DMS153 treated with DMSO at 0.1 percent for 48 hours (cell line): ENCODE results near the gene COL6A1.

ENCODE experiments used
- DNase-seq: peaks from one replicate; lab custom pipeline; 2025; ENCODE audit not compliant: unreplicated experiment; lab: John Stamatoyannopoulos, UW

COL6A1 gene, protein sequence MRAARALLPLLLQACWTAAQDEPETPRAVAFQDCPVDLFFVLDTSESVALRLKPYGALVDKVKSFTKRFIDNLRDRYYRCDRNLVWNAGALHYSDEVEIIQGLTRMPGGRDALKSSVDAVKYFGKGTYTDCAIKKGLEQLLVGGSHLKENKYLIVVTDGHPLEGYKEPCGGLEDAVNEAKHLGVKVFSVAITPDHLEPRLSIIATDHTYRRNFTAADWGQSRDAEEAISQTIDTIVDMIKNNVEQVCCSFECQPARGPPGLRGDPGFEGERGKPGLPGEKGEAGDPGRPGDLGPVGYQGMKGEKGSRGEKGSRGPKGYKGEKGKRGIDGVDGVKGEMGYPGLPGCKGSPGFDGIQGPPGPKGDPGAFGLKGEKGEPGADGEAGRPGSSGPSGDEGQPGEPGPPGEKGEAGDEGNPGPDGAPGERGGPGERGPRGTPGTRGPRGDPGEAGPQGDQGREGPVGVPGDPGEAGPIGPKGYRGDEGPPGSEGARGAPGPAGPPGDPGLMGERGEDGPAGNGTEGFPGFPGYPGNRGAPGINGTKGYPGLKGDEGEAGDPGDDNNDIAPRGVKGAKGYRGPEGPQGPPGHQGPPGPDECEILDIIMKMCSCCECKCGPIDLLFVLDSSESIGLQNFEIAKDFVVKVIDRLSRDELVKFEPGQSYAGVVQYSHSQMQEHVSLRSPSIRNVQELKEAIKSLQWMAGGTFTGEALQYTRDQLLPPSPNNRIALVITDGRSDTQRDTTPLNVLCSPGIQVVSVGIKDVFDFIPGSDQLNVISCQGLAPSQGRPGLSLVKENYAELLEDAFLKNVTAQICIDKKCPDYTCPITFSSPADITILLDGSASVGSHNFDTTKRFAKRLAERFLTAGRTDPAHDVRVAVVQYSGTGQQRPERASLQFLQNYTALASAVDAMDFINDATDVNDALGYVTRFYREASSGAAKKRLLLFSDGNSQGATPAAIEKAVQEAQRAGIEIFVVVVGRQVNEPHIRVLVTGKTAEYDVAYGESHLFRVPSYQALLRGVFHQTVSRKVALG

DNA sequence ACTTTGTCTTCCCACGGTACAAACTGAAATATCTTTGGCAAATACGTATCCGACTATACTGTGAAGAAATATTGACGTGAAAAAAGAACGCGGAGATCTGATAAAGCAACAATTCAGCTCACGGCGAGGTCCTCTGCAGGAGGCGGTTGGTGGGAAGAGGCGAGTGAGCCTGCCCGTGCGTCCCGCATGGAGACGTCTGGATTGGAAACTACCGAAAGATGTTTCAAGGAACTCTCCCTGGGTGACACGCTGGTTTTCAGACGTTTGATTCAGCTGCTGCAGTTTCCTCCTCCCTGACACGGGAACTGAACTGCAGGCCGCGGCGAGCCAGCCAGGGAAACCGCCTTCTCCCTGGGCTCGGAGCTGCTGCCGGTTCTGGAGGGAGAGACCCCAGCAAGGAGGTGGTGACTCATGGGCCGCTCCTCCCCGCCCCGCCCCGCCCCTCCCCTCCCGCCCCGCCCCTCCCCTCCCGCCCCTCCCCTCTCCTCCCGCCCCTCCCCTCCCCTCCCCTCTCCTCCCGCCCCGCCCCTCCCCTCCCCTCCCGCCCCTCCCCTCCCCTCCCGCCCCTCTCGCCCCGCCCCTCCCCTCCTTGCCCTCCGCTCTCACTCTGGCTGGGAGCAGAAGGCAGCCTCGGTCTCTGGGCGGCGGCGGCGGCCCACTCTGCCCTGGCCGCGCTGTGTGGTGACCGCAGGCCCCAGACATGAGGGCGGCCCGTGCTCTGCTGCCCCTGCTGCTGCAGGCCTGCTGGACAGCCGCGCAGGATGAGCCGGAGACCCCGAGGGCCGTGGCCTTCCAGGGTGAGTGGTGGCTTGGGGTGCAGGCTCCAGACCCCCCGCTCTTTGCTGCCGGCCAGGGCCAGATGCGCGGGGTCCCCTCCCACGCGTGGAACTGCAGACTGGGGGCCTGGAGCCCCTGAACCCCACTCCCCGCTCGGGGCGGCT lies at the start of gene COL6A1:
Gene COL6A1, plus strand, starts transcription at position 620 of the 941 bp plus-strand sequence. Its CDS starts 81 bp downstream, at position 701.
- peak; percentile 24 for DNase-seq

DNA sequence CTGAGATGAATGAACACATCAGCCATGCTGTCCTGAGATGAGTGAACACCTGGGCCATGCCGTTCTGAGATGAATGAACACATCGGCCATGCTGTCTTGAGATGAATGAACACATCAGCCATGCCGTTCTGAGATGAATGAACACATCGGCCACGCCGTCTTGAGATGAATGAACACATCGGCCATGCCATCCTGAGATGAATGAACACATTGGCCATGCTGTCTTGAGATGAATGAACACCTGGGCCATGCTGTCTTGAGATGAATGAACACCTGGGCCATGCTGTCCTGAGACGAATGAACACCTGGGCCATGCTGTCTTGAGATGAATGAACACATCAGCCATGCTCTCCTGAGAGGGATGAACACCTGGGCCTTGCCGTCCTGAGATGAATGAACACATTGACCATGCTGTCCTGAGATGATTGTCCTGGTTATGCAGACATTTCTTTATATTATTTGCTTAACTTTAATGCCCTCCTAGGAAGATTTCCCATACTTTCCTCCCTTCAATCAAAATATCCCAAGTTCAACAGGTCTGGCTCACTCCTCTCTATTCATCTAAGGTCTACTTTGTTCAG lies 48.6 kb upstream of the COL6A1 start:
- no peak for DNase-seq

- no peak for DNase-seq
Measured at GRCh38 chr21:45934085-45934484, 47.5 kb upstream of the COL6A1 start.

GRCh38 chr21:45934554-45934953 lies 47.0 kb upstream of the COL6A1 start:
- no peak for DNase-seq

- DNase-seq, result no peak
Measured at GRCh38 chr21:45935628-45936027, 45.9 kb upstream of the COL6A1 start.

- no peak for DNase-seq
Measured at GRCh38 chr21:45937721-45938452, 43.7 kb upstream of the COL6A1 start.

DNA sequence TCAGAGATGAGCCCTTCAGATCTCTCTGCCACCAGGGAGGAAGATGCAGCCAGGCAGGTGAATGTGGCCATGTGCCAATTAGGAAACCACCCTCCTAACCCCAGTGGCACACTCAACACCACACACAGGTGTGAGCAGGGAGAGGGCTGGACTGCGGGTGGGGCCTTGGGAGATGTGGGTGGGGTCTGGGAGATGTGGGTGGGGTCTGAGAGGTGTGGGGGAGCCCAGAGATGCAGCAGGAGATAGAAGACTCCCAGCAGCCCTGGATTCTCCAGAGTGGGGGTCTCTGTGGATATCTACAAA lies 43.2 kb upstream of the COL6A1 start:
- no peak for DNase-seq

DNA sequence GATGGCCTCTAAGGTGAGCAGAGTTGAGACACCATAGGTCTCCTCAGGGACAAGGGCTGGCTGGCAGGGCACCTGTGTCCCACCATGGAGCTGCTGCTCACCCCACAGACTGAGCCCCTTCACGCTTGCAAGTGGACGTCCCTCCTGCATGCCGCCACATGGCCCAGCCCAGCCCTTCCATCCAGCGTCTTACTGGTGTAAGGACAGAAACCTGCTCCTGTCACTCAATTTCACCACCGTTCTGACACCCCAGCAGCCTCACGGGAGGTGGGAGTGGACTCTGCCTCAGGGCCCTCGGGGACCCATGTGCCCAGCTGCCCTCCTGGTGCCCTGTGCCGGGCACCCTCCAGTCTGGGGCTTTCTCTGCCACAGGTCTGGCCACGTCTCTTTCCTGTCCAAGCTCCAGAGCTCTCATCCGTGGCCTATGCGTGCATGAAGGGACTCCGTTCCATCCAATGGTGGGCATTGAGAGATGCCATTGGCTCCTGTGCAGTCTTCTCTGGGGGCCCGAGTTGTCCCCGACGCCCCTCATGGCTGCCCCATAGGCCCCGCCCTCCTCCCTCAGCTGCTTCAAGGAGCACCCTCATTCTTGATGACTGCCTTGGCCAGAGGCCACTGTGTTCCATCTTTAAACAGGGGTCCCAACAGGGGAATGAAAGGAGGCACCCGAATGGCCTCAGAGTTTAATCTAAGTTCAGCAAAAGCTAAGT lies 42.6 kb upstream of the COL6A1 start:
- DNase-seq, result no peak

GRCh38 chr21:45939521-45940045 lies 42.0 kb upstream of the COL6A1 start:
- DNase-seq, result no peak

- DNase-seq, result no peak
Measured at GRCh38 chr21:45940091-45940490, 41.5 kb upstream of the COL6A1 start.

DNA sequence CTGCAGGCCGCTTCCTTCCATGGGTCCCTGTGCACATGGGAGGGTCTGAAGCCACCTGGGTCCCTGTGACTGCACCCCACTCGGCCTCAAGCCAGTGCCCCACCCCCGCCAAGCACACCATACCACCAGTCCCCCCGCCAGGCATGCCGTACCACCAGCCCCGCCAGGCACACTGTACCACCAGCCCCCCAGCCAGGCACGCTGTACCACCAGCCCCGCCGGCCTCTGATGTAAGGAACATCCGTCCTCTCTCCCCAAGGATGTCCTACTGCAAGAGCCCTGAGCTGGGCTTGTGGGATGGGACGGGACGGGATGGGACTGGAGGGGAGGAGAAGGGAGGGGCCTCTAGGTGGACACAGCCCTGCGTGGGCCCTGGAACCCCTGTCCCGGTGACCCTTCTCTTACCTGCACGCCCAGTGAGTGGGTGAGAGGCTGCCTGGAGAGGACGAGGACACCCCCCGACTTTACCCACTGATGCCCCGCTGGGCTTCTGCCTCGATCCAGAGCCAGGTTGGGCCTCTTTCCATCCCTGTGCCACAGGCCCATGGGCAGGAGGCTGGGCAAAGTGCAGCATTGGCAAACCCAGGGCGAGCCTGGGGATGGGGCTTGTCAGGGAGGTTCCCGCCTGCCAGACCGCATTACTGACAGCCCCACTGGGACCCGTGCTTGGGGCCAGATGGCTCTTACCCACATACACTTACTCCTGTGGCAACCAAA lies 40.8 kb upstream of the COL6A1 start:
- DNase-seq, result no peak

GRCh38 chr21:45941338-45941710 lies 40.2 kb upstream of the COL6A1 start:
- no peak for DNase-seq

- no peak for DNase-seq
Measured at GRCh38 chr21:45941717-45942546, 39.6 kb upstream of the COL6A1 start.

- no peak for DNase-seq
Measured at GRCh38 chr21:45942755-45943629, 38.6 kb upstream of the COL6A1 start.

DNA sequence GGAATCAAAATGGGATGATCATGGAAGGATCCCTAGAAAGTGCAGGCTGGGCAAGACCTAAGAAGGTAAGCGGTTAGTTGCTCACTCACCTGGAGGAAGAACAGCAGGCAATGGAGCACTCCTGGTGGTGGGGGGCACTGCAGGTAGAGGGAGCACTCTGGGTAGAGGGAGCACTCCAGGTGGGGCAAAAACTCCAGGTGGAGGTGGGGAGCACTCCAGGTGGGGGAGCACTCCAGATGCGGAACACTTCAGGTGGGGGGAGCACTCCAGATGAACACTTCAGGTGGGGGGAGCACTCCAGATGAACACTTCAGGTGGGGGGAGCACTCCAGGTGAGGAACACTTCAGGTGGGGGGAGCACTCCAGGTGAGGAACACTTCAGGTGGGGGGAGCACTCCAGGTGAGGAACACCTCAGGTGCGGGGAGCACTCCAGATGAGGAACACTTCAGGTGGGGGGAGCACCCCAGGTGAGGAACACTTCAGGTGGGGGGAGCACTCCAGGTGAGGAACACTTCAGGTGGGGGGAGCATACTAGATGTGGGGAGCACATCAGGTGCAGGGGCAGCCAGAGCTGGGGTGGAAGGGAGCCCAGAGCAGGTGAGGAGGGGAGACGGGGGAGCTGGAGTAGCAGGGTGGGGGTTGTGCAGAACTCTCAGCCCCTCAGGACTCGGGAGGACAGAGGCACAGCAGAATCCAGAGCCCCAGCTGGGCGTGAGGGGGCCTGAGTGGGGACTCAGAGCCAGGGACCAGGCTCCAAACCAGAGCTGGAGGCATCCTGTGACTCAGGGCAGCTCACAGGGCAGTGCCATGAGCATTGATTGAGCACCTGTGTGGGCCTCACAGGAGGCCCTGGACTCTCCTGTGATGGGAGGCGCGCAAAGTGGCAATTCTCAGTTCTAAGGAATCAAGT lies 37.7 kb upstream of the COL6A1 start:
- no peak for DNase-seq
